ENCODE measurements around the gene ATP9B. TPM values are rescaled to one million over a fixed set of nuclear protein-coding genes. Genes with fewer than 3 reads are reported as not detected.

The ATP9B gene
- total RNA-seq, 2 donors from 2014 or later, result 22.5 to 72.9 TPM

DNA sequence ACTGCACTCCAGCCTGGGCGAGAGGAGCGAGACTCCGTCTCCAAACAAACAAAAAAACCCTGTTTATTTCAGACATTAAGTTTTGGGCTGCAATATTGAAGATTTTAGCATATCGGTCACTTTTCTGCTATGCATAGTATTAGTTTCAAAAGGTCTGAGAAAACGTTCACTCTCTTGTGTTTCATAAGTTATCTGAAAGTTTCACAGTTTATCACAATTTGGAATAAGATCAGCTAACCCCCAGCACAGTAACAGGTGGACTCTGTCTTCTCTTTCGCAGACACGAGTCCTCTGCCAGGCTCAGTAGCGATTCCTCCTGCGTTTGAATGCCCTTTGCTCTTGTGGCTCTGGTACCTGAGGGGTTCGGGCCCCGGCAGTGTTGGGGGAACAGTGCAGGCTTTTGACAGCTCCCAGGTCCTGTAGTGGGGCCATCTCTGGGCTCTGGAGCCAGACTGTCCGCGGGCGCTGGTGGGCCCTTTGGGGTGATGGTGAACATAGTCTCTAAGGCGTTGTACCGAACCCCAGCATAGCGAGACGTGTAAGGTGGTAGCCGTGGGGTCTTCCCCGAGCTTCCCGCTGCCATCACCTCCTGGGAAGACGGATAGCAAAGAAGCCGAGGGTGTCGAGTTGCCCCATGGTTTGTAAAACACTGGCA is 347.0 kb downstream of the ATP9B start:
- ATAC-seq (ENCODE audit: insufficient number of reproducible peaks, low FRiP score, low read depth) (no peak), DNase-seq (ENCODE audit: low spot score) (no peak)
- no peaks in the 10 kb centered on the region for H3K4me1 ChIP-seq (ENCODE audit: control insufficient read depth in 1 of 2, low read depth in 2 of 2)
- H3K27me3 ChIP-seq (replicated peaks; ENCODE audit: insufficient read depth), result no peaks in the 10 kb centered on the region
- no peaks in the 10 kb centered on the region for H3K9me3 ChIP-seq
- peaks cover 16% of the 10 kb centered on the region for H3K36me3 ChIP-seq
- no peak overlapping the region for H3K27ac ChIP-seq
- H3K4me3 ChIP-seq, result no peak overlapping the region
- TF ChIP-seq, protein P1, sequence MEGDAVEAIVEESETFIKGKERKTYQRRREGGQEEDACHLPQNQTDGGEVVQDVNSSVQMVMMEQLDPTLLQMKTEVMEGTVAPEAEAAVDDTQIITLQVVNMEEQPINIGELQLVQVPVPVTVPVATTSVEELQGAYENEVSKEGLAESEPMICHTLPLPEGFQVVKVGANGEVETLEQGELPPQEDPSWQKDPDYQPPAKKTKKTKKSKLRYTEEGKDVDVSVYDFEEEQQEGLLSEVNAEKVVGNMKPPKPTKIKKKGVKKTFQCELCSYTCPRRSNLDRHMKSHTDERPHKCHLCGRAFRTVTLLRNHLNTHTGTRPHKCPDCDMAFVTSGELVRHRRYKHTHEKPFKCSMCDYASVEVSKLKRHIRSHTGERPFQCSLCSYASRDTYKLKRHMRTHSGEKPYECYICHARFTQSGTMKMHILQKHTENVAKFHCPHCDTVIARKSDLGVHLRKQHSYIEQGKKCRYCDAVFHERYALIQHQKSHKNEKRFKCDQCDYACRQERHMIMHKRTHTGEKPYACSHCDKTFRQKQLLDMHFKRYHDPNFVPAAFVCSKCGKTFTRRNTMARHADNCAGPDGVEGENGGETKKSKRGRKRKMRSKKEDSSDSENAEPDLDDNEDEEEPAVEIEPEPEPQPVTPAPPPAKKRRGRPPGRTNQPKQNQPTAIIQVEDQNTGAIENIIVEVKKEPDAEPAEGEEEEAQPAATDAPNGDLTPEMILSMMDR (IDR thresholded peaks at IDR 0.05), result no peak

- H3K4me1 ChIP-seq (ENCODE audit: control insufficient read depth in 1 of 2, low read depth in 2 of 2), result no peaks in the 10 kb centered on the region
- TF ChIP-seq, protein P1 (IDR thresholded peaks at IDR 0.05), result no peak
- H3K4me3 ChIP-seq, result no peak overlapping the region
- H3K27ac ChIP-seq, result no peak overlapping the region
- no peaks in the 10 kb centered on the region for H3K9me3 ChIP-seq
- H3K36me3 ChIP-seq, result peaks cover 17% of the 10 kb centered on the region
- ATAC-seq (ENCODE audit: insufficient number of reproducible peaks, low FRiP score, low read depth), result no peak
- DNase-seq (ENCODE audit: low spot score), result no peak
- no peaks in the 10 kb centered on the region for H3K27me3 ChIP-seq (replicated peaks; ENCODE audit: insufficient read depth)
Observed at GRCh38 chr18:79416677-79417052, 347.5 kb downstream of the ATP9B start.

GRCh38 chr18:79418236-79418635 is 349.0 kb downstream of the ATP9B start:
- Histone ChIP-seq H3K27ac (no peak overlapping the region), H3K27me3 (replicated peaks; ENCODE audit: insufficient read depth) (no peaks in the 10 kb centered on the region), H3K4me3 (no peak overlapping the region), H3K4me1 (ENCODE audit: control insufficient read depth in 1 of 2, low read depth in 2 of 2) (no peaks in the 10 kb centered on the region), H3K36me3 (peaks cover 6% of the 10 kb centered on the region), H3K9me3 (no peaks in the 10 kb centered on the region)
- TF ChIP-seq, protein P1 (IDR thresholded peaks at IDR 0.05), result no peak
- ATAC-seq (ENCODE audit: insufficient number of reproducible peaks, low FRiP score, low read depth) (no peak), DNase-seq (ENCODE audit: low spot score) (no peak)

- no peaks in the 10 kb centered on the region for H3K4me1 ChIP-seq (ENCODE audit: control insufficient read depth in 1 of 2, low read depth in 2 of 2)
- H3K27me3 ChIP-seq (replicated peaks; ENCODE audit: insufficient read depth), result no peaks in the 10 kb centered on the region
- peaks cover 6% of the 10 kb centered on the region for H3K36me3 ChIP-seq
- ATAC-seq (ENCODE audit: insufficient number of reproducible peaks, low FRiP score, low read depth), result no peak
- no peak overlapping the region for H3K4me3 ChIP-seq
- no peak for DNase-seq (ENCODE audit: low spot score)
- H3K27ac ChIP-seq, result no peak overlapping the region
- H3K9me3 ChIP-seq, result no peaks in the 10 kb centered on the region
- TF ChIP-seq, protein P1 (IDR thresholded peaks at IDR 0.05), result no peak
Observed at GRCh38 chr18:79418642-79419041, 349.4 kb downstream of the ATP9B start.

DNA sequence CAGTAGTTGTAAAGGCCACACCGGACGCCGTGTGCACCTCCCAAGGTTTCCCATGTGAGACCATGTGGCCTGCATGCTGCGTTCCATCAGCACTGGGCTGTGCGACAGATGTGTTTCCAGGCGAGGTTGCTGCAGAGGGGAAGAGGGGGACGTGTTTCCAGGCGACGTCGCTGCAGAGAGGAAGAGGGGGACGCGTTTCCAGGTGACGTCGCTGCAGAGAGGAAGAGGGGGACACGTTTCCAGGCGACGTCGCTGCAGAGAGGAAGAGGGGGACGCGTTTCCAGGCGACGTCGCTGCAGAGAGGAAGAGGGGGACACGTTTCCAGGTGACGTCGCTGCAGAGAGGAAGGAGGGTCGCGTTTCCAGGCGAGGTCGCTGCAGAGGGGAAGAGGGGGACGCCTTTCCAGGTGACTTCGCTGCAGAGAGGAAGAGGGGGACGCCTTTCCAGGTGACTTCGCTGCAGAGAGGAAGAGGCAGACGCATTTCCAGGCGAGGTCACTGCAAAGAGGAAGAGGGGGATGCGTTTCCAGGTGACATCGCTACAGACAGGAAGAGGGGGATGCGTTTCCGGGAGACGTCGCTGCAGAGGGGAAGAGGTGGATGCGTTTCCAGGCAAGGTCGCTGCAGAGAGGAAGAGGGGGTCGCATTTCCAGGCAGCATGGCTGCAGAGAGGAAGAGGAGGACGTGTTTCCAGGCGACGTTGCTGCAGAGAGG is 351.0 kb downstream of the ATP9B start:
- no peaks in the 10 kb centered on the region for H3K9me3 ChIP-seq
- DNase-seq (ENCODE audit: low spot score), result no peak
- no peak for ATAC-seq (ENCODE audit: insufficient number of reproducible peaks, low FRiP score, low read depth)
- no peaks in the 10 kb centered on the region for H3K27me3 ChIP-seq (replicated peaks; ENCODE audit: insufficient read depth)
- peaks cover 6% of the 10 kb centered on the region for H3K36me3 ChIP-seq
- TF ChIP-seq, protein P1 (IDR thresholded peaks at IDR 0.05), result no peak
- no peak overlapping the region for H3K4me3 ChIP-seq
- H3K4me1 ChIP-seq (ENCODE audit: control insufficient read depth in 1 of 2, low read depth in 2 of 2), result no peaks in the 10 kb centered on the region
- no peak overlapping the region for H3K27ac ChIP-seq

Data from thoracic aorta (tissue), 2 donors.